Measurements from ENCODE around the gene MYB.
A peak's percentile ranks its signal among the peaks of the same experiment; 100 is the strongest.

Gene MYB

GRCh38 chr6:135144673-135145062 is 36.4 kb upstream of the MYB start:
- in situ Hi-C loops (cut with HindIII; ENCODE audit: low pct_ligation_motif_present, low sequenced_read_pairs) = no loop called here
- no peak overlapping the region for H3K4me3 ChIP-seq (ENCODE audit: low read depth, low read length)
- no peaks in the 10 kb centered on the region for H3K36me3 ChIP-seq (replicated peaks)
- TF ChIP-seq, protein P1, sequence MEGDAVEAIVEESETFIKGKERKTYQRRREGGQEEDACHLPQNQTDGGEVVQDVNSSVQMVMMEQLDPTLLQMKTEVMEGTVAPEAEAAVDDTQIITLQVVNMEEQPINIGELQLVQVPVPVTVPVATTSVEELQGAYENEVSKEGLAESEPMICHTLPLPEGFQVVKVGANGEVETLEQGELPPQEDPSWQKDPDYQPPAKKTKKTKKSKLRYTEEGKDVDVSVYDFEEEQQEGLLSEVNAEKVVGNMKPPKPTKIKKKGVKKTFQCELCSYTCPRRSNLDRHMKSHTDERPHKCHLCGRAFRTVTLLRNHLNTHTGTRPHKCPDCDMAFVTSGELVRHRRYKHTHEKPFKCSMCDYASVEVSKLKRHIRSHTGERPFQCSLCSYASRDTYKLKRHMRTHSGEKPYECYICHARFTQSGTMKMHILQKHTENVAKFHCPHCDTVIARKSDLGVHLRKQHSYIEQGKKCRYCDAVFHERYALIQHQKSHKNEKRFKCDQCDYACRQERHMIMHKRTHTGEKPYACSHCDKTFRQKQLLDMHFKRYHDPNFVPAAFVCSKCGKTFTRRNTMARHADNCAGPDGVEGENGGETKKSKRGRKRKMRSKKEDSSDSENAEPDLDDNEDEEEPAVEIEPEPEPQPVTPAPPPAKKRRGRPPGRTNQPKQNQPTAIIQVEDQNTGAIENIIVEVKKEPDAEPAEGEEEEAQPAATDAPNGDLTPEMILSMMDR (IDR thresholded peaks at IDR 0.05; ENCODE audit: low read depth, low read length, missing control alignments) = no peak
- no peak overlapping the region for H3K27ac ChIP-seq
- H3K27me3 ChIP-seq (replicated peaks) = no peaks in the 10 kb centered on the region
- DNase-seq = no peak

DNA sequence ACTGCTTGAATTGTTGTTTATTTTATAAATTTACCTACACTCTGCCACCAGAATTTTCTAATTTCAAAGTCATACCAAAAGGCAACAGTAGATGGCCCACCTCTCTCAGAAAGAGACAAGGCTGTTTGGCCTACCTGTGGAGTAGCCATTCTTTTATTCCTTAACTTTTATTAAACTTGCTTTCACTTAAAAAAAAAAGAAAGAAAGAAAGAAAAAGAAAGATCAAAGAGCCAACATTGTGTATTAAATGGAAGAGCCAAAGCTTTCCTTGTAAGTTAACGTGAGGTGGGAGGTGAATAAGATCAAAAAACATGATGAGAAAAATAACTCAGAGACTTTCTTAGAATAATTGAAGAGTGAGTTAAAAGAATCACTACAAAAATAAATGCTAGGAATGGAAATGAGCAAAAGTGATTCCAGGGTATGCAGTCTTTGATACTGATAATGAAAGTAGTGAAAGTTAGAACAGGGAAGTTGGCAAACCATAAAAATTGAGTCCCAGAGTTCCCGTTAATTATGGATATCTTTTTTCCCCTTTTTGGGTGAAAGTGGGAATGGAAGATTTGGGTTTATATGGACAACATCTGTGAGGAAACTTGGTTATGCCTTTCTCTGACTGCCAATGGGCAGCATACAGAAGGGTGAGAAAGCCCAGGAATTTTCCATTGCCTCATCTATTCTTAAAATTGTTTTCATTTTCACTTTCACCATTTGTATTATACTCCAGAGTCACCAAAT is 35.9 kb upstream of the MYB start:
- Histone ChIP-seq H3K27ac (peak overlapping the region; percentile 77), H3K4me3 (ENCODE audit: low read depth, low read length) (no peak overlapping the region), H3K27me3 (replicated peaks) (no peaks in the 10 kb centered on the region), H3K36me3 (replicated peaks) (no peaks in the 10 kb centered on the region)
- in situ Hi-C loops (cut with HindIII; ENCODE audit: low pct_ligation_motif_present, low sequenced_read_pairs) = no loop called here
- TF ChIP-seq, protein P1 (IDR thresholded peaks at IDR 0.05; ENCODE audit: low read depth, low read length, missing control alignments) = peak; percentile 70
- peak; percentile 53 for DNase-seq

- no peaks in the 10 kb centered on the region for H3K27me3 ChIP-seq (replicated peaks)
- H3K27ac ChIP-seq = peak overlapping the region; percentile 77
- in situ Hi-C loops (cut with HindIII; ENCODE audit: low pct_ligation_motif_present, low sequenced_read_pairs) = no loop called here
- TF ChIP-seq, protein P1 (IDR thresholded peaks at IDR 0.05; ENCODE audit: low read depth, low read length, missing control alignments) = no peak
- peak; percentile 85 for DNase-seq
- no peaks in the 10 kb centered on the region for H3K36me3 ChIP-seq (replicated peaks)
- no peak overlapping the region for H3K4me3 ChIP-seq (ENCODE audit: low read depth, low read length)
Measured at GRCh38 chr6:135146162-135146934, 34.8 kb upstream of the MYB start.

DNA sequence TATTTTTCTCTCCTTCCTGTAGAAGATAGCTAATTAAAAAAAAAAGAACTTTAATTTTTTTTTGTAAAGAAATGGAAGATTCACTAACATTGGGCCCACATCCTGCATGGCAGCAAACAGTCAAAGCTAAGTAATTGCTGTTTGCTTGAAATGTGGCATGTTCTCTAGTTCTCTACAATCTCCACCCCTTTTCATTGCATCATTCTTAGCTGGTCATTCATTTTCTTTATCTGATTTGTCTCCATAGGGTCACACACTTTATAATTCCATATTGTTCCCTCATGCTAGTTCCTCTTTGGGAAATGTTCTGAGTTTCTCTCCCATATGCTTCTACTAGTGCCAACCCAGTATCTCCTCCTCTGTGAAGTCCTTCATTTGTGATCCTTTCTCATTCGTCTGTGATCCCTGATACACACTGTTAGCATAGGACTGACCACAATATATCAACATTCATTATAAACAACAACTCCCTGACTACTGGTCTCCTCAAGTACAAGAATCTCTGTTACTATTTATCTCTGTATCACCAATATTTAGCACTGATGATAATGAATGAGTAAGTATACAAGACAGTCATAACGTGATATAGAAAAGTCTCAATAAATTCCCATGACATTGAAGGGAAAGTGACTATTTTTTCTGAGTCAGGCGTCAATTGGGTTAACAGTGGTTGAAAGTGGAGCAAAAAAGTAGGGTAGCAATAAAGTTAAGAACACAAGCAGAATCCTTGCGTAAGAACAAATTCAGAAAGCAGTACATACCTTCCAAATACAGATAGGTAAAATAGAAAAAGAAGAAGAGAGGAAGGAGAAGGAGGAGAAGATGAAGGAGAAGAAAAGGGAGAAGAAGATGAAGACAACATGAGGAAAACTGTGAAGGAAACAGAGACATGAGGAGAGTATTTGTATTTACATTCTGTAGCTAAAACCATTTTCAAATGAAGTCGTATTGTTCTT is 33.2 kb upstream of the MYB start:
- Histone ChIP-seq H3K4me3 (ENCODE audit: low read depth, low read length) (no peak overlapping the region), H3K27me3 (replicated peaks) (no peaks in the 10 kb centered on the region), H3K36me3 (replicated peaks) (no peaks in the 10 kb centered on the region), H3K27ac (no peak overlapping the region)
- TF ChIP-seq, protein P1 (IDR thresholded peaks at IDR 0.05; ENCODE audit: low read depth, low read length, missing control alignments) = no peak
- in situ Hi-C loops (cut with HindIII; ENCODE audit: low pct_ligation_motif_present, low sequenced_read_pairs) = no loop called here
- peak; percentile 2 for DNase-seq

GRCh38 chr6:135148889-135149288 is 32.2 kb upstream of the MYB start:
- Histone ChIP-seq H3K4me3 (ENCODE audit: low read depth, low read length) (no peak overlapping the region), H3K27me3 (replicated peaks) (no peaks in the 10 kb centered on the region), H3K27ac (no peak overlapping the region), H3K36me3 (replicated peaks) (no peaks in the 10 kb centered on the region)
- in situ Hi-C loops (cut with HindIII; ENCODE audit: low pct_ligation_motif_present, low sequenced_read_pairs) = no loop called here
- TF ChIP-seq, protein P1 (IDR thresholded peaks at IDR 0.05; ENCODE audit: low read depth, low read length, missing control alignments) = no peak
- DNase-seq = no peak
